ENCODE measurements around the gene GHDC.
"Not testable (repeated sequence)": the region's sequence is repeated elsewhere in the genome, so short reads cannot be mapped to it uniquely, and the experiment has no call there.

The GHDC gene

GRCh38 chr17:42240201-42240600 is 45.9 kb upstream of the GHDC start:
- H3K9me3 ChIP-seq (ENCODE audit: insufficient read depth, low read length): no peaks in the 10 kb centered on the region
- no peak overlapping the region for H3K4me3 ChIP-seq (ENCODE audit: low read length)
- no peak overlapping the region for H3K9ac ChIP-seq (ENCODE audit: low read length)
- H3K27me3 ChIP-seq (ENCODE audit: low read depth, low read length): no peaks in the 10 kb centered on the region
- no peak overlapping the region for H3K27ac ChIP-seq (ENCODE audit: low read length)
- H4K20me1 ChIP-seq (ENCODE audit: insufficient read depth, low read length): peaks cover 76% of the 10 kb centered on the region
- no peaks in the 10 kb centered on the region for H3K4me1 ChIP-seq (ENCODE audit: low read length)
- H2AFZ ChIP-seq (ENCODE audit: low read depth, low read length): no peak overlapping the region
- no peak overlapping the region for H3K4me2 ChIP-seq (ENCODE audit: low read length)
- H3K36me3 ChIP-seq (replicated peaks; ENCODE audit: low read depth, low read length): no peaks in the 10 kb centered on the region
- no peak for TF ChIP-seq EZH2phosphoT487 (IDR thresholded peaks at IDR 0.05; ENCODE audit: low read depth)
- no peak for TF ChIP-seq CTCF (IDR thresholded peaks at IDR 0.05; ENCODE audit: low read depth, low read length)
- H3K79me2 ChIP-seq (ENCODE audit: low read length): peaks cover 84% of the 10 kb centered on the region

DNA sequence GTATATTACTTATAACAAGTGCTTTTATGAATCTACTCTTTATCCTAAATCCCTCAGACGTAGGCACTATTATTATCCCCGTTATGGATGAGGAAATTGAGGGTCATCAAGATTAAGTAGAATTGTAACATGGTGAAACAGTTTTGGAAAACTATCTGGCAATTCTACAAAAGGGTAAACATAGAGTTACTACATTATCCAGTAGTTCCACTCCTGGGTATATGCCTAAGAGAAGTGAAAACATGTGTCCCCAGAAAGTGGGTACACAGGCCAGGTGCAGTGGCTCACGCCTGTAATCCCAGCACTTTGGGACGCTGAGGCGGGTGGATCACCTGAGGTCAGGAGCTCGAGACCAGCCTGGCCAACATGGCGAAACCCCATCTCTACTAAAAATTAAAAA is 45.3 kb upstream of the GHDC start:
- Histone ChIP-seq H4K20me1 (ENCODE audit: insufficient read depth, low read length) (peaks cover 81% of the 10 kb centered on the region), H3K79me2 (ENCODE audit: low read length) (peaks cover 88% of the 10 kb centered on the region)
- not testable (repeated sequence) for H3K27me3 ChIP-seq (ENCODE audit: low read depth, low read length); H3K4me3 ChIP-seq (ENCODE audit: low read length); H3K4me2 ChIP-seq (ENCODE audit: low read length); H3K27ac ChIP-seq (ENCODE audit: low read length); H3K9ac ChIP-seq (ENCODE audit: low read length); H3K4me1 ChIP-seq (ENCODE audit: low read length); H2AFZ ChIP-seq (ENCODE audit: low read depth, low read length); H3K36me3 ChIP-seq (replicated peaks; ENCODE audit: low read depth, low read length); H3K9me3 ChIP-seq (ENCODE audit: insufficient read depth, low read length)

- peaks cover 91% of the 10 kb centered on the region for H3K79me2 ChIP-seq (ENCODE audit: low read length)
- TF ChIP-seq CTCF (IDR thresholded peaks at IDR 0.05; ENCODE audit: low read depth, low read length) (no peak), EZH2phosphoT487 (IDR thresholded peaks at IDR 0.05; ENCODE audit: low read depth) (no peak)
- H3K4me1 ChIP-seq (ENCODE audit: low read length): no peaks in the 10 kb centered on the region
- no peak overlapping the region for H3K27ac ChIP-seq (ENCODE audit: low read length)
- peaks cover 8% of the 10 kb centered on the region for H3K36me3 ChIP-seq (replicated peaks; ENCODE audit: low read depth, low read length)
- no peak overlapping the region for H3K9ac ChIP-seq (ENCODE audit: low read length)
- no peak overlapping the region for H3K4me2 ChIP-seq (ENCODE audit: low read length)
- H4K20me1 ChIP-seq (ENCODE audit: insufficient read depth, low read length): peaks cover 75% of the 10 kb centered on the region
- no peak overlapping the region for H3K4me3 ChIP-seq (ENCODE audit: low read length)
- no peaks in the 10 kb centered on the region for H3K9me3 ChIP-seq (ENCODE audit: insufficient read depth, low read length)
- H3K27me3 ChIP-seq (ENCODE audit: low read depth, low read length): no peaks in the 10 kb centered on the region
- no peak overlapping the region for H2AFZ ChIP-seq (ENCODE audit: low read depth, low read length)
Measured at GRCh38 chr17:42236760-42237159, 42.5 kb upstream of the GHDC start.

GRCh38 chr17:42233994-42234393 is 39.7 kb upstream of the GHDC start:
- Histone ChIP-seq H4K20me1 (ENCODE audit: insufficient read depth, low read length) (peaks cover 57% of the 10 kb centered on the region), H3K27me3 (ENCODE audit: low read depth, low read length) (no peaks in the 10 kb centered on the region), H3K27ac (ENCODE audit: low read length) (no peak overlapping the region), H2AFZ (ENCODE audit: low read depth, low read length) (no peak overlapping the region), H3K9me3 (ENCODE audit: insufficient read depth, low read length) (no peaks in the 10 kb centered on the region), H3K4me1 (ENCODE audit: low read length) (no peaks in the 10 kb centered on the region), H3K4me3 (ENCODE audit: low read length) (no peak overlapping the region), H3K4me2 (ENCODE audit: low read length) (no peak overlapping the region), H3K79me2 (ENCODE audit: low read length) (peaks cover 78% of the 10 kb centered on the region), H3K36me3 (replicated peaks; ENCODE audit: low read depth, low read length) (peaks cover 15% of the 10 kb centered on the region), H3K9ac (ENCODE audit: low read length) (no peak overlapping the region)
- TF ChIP-seq CTCF (IDR thresholded peaks at IDR 0.05; ENCODE audit: low read depth, low read length): no peak
- TF ChIP-seq EZH2phosphoT487 (IDR thresholded peaks at IDR 0.05; ENCODE audit: low read depth): no peak

DNA sequence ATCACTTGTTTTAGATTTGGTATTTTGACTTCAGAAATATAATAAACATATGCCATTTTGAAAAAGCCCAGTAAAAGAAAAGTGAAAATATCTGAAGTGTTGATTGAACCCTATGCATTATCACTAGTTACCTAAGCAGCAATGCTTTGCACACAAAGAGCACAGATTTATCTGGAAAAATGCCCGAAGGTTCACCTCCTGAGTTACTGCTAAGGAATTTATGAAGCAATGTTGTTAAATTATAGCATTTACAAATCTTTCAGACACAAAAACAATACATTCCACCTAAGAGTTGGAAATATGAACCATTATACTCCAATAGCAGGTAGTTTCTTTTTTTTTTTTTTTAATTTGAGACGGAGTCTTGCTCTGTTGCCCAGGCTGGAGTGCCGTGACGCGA is 38.9 kb upstream of the GHDC start:
- peaks cover 54% of the 10 kb centered on the region for H4K20me1 ChIP-seq (ENCODE audit: insufficient read depth, low read length)
- no peak overlapping the region for H3K4me2 ChIP-seq (ENCODE audit: low read length)
- H3K36me3 ChIP-seq (replicated peaks; ENCODE audit: low read depth, low read length): peaks cover 15% of the 10 kb centered on the region
- H3K9me3 ChIP-seq (ENCODE audit: insufficient read depth, low read length): no peaks in the 10 kb centered on the region
- H3K4me3 ChIP-seq (ENCODE audit: low read length): no peak overlapping the region
- no peaks in the 10 kb centered on the region for H3K27me3 ChIP-seq (ENCODE audit: low read depth, low read length)
- peaks cover 72% of the 10 kb centered on the region for H3K79me2 ChIP-seq (ENCODE audit: low read length)
- H2AFZ ChIP-seq (ENCODE audit: low read depth, low read length): no peak overlapping the region
- H3K4me1 ChIP-seq (ENCODE audit: low read length): no peaks in the 10 kb centered on the region
- no peak overlapping the region for H3K9ac ChIP-seq (ENCODE audit: low read length)
- no peak for TF ChIP-seq EZH2phosphoT487 (IDR thresholded peaks at IDR 0.05; ENCODE audit: low read depth)
- TF ChIP-seq CTCF (IDR thresholded peaks at IDR 0.05; ENCODE audit: low read depth, low read length): no peak
- H3K27ac ChIP-seq (ENCODE audit: low read length): no peak overlapping the region
